GM12801 (cell line): ENCODE results near the gene CPVL.

Source experiments
- TF ChIP-seq, protein P1 (sequence below): IDR thresholded peaks from one replicate; pipeline ENCODE4 v1.5.1; 2011; ENCODE audit warnings: control low read depth; ENCODE audit not compliant: insufficient read length; ENCODE audit errors: extremely low read depth

Gene CPVL

DNA sequence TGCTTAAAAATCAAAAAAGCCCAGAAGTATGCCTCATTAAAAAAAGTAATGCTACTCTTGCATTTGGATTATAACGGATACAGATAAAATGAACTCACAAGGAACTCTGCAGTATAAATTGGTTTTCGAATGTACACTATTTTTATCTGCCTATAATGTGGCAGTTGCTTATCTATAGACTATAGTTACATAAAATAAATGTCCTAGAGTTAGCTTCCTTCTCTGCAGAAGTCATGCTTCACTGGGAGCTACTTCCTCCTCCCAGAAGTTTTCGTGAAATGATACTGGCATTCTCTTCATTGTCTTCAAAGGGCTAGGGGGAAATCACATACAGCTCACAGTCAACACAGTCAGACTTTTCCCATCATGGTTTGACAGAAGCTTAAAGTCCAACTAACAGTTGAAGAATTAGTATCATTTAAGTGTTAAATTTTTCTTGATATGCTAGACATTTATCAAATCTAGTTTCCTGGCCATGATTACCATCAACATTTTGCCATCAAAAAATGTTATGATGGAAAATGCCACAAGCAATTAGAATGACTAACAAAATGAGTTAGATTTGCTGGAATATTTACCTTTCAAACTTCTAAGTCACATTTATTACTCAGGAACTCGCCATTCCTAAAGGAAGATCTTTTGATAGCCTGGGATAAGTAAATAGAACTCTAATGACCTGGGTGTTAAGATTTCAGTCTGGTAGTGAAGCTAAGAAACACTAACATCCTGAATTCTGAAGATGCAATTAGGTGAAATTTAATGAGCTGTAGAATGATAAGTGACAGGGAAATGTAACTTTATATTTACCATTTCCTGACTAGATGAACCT, 100.9 kb downstream of the CPVL start:
- TF ChIP-seq, protein P1, sequence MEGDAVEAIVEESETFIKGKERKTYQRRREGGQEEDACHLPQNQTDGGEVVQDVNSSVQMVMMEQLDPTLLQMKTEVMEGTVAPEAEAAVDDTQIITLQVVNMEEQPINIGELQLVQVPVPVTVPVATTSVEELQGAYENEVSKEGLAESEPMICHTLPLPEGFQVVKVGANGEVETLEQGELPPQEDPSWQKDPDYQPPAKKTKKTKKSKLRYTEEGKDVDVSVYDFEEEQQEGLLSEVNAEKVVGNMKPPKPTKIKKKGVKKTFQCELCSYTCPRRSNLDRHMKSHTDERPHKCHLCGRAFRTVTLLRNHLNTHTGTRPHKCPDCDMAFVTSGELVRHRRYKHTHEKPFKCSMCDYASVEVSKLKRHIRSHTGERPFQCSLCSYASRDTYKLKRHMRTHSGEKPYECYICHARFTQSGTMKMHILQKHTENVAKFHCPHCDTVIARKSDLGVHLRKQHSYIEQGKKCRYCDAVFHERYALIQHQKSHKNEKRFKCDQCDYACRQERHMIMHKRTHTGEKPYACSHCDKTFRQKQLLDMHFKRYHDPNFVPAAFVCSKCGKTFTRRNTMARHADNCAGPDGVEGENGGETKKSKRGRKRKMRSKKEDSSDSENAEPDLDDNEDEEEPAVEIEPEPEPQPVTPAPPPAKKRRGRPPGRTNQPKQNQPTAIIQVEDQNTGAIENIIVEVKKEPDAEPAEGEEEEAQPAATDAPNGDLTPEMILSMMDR, result no peak

DNA sequence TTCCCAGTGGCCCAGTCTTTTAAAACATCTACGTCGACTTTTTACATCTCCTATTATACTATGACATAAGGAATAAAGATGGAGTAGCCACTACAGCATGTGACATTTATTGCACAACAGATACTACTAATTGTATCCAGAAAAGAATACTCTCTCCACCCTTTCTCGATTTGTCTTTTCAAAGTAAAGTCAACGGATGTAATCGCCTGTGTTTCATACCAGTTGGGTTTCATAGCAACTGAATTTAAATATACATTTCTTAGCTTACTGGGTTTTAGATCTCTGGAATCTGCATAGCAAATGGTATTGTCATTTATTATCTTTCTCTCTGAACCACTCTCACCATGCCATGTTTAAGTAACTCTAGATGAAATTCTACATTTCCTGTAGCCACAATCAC, 101.8 kb downstream of the CPVL start:
- TF ChIP-seq, protein P1, result no peak

DNA sequence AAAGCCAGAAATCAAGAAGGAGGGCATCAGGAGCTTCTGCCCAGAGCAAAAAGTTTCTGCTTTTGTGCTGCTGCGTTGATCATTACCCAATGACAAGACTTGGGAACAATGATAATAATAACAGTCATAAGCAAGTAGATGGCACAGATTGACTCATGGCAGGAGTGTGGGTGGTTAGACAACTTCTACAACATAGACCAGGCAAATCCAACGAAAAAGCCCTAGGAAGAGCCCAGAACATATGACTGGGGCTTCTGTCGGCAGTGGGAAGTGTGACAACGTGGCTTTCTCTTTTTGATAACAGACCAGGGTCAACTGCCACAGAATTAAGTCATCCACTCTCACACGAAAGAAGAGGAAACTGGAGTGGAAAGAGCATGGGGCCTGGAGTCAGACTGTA, 102.8 kb downstream of the CPVL start:
- TF ChIP-seq, protein P1, result no peak

DNA sequence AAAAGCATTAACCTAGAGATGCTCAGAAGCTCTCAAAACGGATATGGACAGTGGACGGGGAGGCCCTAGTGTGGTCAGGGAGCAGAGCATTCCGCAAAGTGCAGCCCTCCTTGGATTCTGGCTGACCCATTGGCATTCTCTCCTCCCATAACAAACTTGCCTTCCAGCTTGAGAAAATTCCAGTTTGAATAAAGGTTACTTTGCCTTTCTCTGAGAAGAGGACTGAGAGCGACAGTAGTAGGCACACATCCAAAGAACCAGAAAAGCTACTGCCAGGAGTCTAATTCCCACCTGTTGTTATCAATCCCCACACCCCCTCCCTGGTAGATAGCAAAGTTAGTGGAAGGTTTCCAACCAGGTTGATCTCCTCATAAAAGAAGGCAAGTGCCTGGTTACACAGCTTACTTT, 103.5 kb downstream of the CPVL start:
- TF ChIP-seq, protein P1, result no peak

DNA sequence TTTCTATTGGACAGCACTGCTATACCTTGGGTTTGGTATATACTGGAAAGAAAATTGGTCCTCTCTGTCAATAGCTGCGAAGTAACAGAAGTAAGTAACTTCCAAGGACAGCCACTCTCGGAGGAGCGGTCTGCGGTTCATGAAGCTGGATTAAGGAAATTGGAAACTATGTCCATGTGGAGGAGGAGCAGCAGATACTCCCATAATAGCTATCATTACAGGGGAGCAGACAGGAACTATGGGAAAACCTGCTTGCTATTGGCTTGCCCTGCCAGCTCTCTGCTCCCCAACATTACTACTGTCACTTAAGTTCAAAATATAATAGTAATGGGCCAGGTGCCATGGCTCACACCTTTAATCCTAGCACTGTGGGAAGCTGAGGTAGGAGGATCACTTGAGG, 104.3 kb downstream of the CPVL start:
- TF ChIP-seq, protein P1, result no peak

DNA sequence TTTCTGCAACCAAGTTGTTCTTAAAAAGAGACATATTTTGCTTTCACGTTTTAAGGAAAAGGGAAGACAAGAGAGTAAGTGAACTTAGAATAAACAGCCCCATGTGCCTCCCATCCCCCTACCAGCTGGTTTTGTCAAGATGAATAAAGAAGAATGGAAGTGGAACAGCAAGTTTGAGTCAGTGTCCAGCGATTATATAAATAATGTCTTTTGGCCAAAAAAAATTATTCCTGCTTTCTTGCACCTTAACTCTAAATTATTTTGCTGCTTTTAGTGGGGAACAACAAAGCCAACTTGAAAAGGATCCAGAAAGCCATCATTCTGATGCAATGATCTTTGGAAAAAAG, 105.8 kb downstream of the CPVL start:
- TF ChIP-seq, protein P1, result no peak

DNA sequence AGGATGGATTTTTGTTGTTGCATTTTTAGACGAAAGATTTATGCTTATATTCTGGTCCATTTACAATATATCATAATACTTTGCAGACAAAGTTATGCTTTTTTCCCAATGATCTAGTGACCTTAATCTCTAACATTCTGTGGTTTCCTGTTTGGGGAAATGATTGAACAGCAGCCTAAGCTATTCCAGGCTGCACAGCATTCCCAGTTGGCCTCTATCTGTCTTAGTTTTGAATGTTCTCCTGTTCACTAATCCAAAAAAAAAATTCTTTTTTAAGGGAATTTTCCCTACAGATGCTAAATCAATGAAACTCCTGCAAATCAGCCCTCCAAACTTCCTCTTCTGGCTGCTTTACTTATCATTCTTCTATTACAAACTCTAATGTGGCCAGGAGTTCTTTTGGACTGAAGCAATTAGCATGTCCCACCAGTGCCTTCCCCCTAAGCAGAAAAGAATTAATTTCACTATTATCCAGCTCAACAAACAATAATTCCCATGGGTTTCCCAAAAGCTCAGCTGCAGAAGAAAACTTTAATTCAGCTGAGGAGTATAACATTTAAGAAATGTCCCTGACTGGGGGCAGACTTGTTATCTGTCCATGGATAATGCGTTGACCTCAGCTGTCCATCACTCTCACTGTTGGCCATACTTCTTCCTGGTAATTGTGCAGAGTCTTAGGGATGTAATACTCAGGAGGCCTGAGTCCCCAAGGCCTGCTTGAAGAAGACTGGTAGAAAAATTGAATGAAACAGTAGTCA, 106.3 kb downstream of the CPVL start:
- TF ChIP-seq, protein P1, result no peak
